Measurements from ENCODE around the gene NUB1.

The NUB1 gene

DNA sequence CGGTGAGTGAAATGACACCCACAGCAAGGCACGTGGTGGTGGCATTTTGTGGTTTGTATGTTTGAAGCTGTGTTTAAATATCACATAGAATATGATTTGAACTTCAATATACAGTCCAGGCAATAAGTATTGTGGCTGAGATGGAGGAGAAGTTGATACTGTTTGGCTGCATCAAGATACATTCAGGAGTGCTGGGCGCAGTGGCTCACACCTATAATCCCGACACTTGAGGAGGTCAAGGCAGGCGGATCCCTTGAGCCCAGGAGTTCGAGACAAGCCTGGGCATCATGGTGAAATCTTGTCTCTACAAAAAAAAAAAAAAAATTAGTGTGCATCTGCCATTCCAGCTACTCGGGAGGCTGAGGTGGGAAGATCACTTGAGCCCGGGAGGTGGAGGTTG is 35.2 kb upstream of the NUB1 start:
- Histone ChIP-seq H3K9me3 (ENCODE audit: control insufficient read depth in 2 of 2, low read length in 2 of 2) (peaks cover 0 to 3% of the 10 kb centered on the region in 2 donors), H3K27me3 (ENCODE audit: control insufficient read depth in 1 of 2, insufficient read depth in 2 of 2, low read length in 2 of 2) (peaks cover 14 to 16% of the 10 kb centered on the region in 2 donors), H3K27ac (ENCODE audit: low read length) (no peak overlapping the region), H3K9ac (ENCODE audit: low read length in 2 of 2) (no peak overlapping the region), H3K36me3 (ENCODE audit: control insufficient read depth in 2 of 2, insufficient read depth in 2 of 2, low read length in 2 of 2) (no peaks in the 10 kb centered on the region), H3K4me1 (ENCODE audit: control insufficient read depth, insufficient read depth, low read length) (peaks cover 4% of the 10 kb centered on the region), H3K4me3 (ENCODE audit: low read length in 2 of 2) (no peak overlapping the region)

DNA sequence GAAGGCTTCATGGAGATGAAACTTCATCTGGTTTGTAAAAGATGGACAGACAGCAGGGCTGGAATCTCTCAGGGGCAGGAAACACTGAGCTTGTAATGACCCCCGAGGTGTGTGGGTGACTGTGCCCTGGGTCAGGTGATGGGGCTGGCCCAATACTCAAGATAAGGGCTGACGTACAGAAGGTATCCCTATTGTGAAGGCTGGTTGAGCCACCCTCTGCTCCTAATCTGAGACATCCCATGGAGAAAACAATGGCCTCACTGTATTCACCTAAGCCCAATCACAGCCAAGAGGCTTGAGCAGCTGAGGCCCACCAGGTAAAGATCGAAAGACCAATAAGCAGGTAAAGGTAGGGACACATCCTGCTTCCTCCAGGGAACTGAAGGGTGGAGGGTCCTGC is 34.8 kb upstream of the NUB1 start:
- Histone ChIP-seq H3K27me3 (ENCODE audit: control insufficient read depth in 1 of 2, insufficient read depth in 2 of 2, low read length in 2 of 2) (peaks cover 15% of the 10 kb centered on the region in 2 donors), H3K27ac (ENCODE audit: low read length) (no peak overlapping the region), H3K36me3 (ENCODE audit: control insufficient read depth in 2 of 2, insufficient read depth in 2 of 2, low read length in 2 of 2) (no peaks in the 10 kb centered on the region), H3K4me3 (ENCODE audit: low read length in 2 of 2) (no peak overlapping the region), H3K9ac (ENCODE audit: low read length in 2 of 2) (no peak overlapping the region), H3K9me3 (ENCODE audit: control insufficient read depth in 2 of 2, low read length in 2 of 2) (peaks cover 0 to 5% of the 10 kb centered on the region in 2 donors), H3K4me1 (ENCODE audit: control insufficient read depth, insufficient read depth, low read length) (peaks cover 4% of the 10 kb centered on the region)

DNA sequence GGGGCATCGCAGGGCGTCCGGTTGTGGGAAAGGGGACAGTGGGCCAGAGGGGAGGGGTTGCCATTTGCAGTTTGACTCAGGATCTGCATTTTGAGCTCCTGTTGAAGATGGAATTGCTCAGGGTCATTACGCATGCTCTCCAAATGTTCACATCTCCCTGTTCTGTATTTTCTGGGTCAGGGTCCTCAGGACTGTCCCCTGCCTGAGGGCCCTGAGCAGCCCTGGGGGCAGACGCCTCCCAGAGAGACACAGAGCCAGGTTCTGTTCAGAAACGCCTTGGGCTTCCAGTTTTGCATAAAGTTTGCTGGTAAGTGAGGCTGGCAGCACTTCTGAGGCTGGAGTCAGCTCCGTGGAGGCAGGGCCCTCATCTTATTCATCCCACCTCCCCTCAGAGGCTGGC is 34.1 kb upstream of the NUB1 start:
- Histone ChIP-seq H3K27me3 (ENCODE audit: control insufficient read depth in 1 of 2, insufficient read depth in 2 of 2, low read length in 2 of 2) (peaks cover 9 to 15% of the 10 kb centered on the region in 2 donors), H3K9ac (ENCODE audit: low read length in 2 of 2) (no peak overlapping the region), H3K27ac (ENCODE audit: low read length) (no peak overlapping the region), H3K4me3 (ENCODE audit: low read length in 2 of 2) (no peak overlapping the region), H3K36me3 (ENCODE audit: control insufficient read depth in 2 of 2, insufficient read depth in 2 of 2, low read length in 2 of 2) (no peaks in the 10 kb centered on the region), H3K9me3 (ENCODE audit: control insufficient read depth in 2 of 2, low read length in 2 of 2) (peaks cover 0 to 5% of the 10 kb centered on the region in 2 donors), H3K4me1 (ENCODE audit: control insufficient read depth, insufficient read depth, low read length) (peaks cover 4% of the 10 kb centered on the region)

DNA sequence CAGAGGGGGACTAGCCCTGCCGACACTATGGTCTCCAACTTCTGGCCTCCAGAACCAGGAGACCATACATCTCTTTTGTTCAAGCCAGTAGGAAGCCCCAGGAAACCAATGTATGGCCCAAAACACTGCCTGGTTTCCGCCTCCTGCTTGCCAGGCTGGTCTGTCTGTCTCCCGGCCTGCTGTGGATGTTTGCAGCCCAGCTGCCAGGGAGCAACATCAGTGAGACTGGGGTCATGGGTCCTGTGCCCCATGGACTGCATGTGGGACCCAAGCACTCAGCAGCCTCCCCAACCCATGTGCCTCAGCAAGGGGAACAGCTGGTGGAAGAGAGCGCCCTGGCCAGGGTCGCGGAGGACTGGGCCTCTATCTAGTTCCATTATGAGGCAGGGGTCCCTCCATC is 33.4 kb upstream of the NUB1 start:
- H3K9me3 ChIP-seq (ENCODE audit: control insufficient read depth in 2 of 2, low read length in 2 of 2), result peaks cover 0 to 5% of the 10 kb centered on the region in 2 donors
- no peaks in the 10 kb centered on the region for H3K36me3 ChIP-seq (ENCODE audit: control insufficient read depth in 2 of 2, insufficient read depth in 2 of 2, low read length in 2 of 2)
- H3K27ac ChIP-seq (ENCODE audit: low read length), result no peak overlapping the region
- peaks cover 8 to 15% of the 10 kb centered on the region in 2 donors for H3K27me3 ChIP-seq (ENCODE audit: control insufficient read depth in 1 of 2, insufficient read depth in 2 of 2, low read length in 2 of 2)
- H3K4me3 ChIP-seq (ENCODE audit: low read length in 2 of 2), result no peak overlapping the region
- peaks cover 4% of the 10 kb centered on the region for H3K4me1 ChIP-seq (ENCODE audit: control insufficient read depth, insufficient read depth, low read length)
- no peak overlapping the region for H3K9ac ChIP-seq (ENCODE audit: low read length in 2 of 2)

DNA sequence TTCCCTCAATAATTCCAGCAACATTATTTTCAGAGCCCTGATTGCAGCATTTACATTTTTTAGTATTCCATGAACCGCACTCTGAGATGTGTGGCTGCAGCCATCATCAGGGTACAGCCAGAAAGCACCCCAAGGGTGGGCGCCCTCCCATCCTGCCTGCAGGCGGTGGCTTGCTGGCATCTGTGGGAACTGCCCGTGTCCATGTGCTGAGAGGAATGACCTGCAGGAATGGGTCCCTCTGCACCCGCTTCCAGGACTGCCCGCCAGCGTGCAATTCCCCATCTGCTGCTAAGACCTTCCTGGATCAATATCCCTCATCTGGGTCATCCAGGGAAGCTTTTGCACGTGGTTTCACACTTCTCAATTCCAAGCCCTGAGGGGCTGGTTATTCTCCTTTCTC is 32.8 kb upstream of the NUB1 start:
- Histone ChIP-seq H3K4me3 (ENCODE audit: low read length in 2 of 2) (no peak overlapping the region), H3K9me3 (ENCODE audit: control insufficient read depth in 2 of 2, low read length in 2 of 2) (peaks cover 0 to 5% of the 10 kb centered on the region in 2 donors), H3K4me1 (ENCODE audit: control insufficient read depth, insufficient read depth, low read length) (peaks cover under 1% of the 10 kb centered on the region), H3K36me3 (ENCODE audit: control insufficient read depth in 2 of 2, insufficient read depth in 2 of 2, low read length in 2 of 2) (no peaks in the 10 kb centered on the region), H3K27me3 (ENCODE audit: control insufficient read depth in 1 of 2, insufficient read depth in 2 of 2, low read length in 2 of 2) (peaks cover 5 to 12% of the 10 kb centered on the region in 2 donors), H3K27ac (ENCODE audit: low read length) (no peak overlapping the region), H3K9ac (ENCODE audit: low read length in 2 of 2) (no peak overlapping the region)

DNA sequence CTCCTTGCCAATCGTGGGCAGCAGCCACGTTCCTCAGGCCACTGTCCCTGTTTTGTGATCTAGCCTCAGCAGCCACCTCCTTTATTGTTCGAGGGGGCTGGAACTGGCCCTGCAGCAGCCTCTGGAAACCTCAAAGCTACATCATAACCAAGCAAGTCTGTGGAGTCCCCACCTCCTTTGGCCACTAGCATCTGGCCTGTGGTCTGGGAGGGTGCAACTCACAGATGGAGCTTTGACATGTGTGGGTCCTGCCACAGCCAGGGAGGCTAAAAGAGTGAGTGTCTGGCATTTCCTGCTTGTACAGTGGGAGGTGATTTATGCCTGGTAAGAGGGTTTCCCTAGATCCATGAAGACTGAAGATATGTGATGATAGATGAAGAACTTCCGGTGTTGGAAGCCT is 32.3 kb upstream of the NUB1 start:
- peaks cover 2% of the 10 kb centered on the region for H3K4me1 ChIP-seq (ENCODE audit: control insufficient read depth, insufficient read depth, low read length)

DNA sequence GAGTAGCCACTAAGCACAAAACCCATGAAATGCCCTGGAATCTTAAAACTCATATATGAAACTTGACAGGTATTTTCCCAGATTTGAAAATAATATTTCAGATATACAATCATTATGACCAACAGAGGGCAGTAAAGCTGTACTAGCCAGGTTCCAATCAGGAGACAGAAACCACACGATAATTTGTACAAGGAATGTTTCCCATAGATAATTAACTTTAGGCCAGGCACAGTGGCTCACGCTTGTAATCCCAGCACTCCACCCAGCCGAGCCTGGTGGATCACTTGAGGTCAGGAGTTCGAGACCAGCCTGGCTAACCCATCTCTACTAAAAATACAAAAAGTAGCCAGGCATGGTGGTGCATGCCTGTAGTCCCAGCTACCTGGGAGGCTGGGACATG is 31.0 kb upstream of the NUB1 start:
- peaks cover 2% of the 10 kb centered on the region for H3K4me1 ChIP-seq (ENCODE audit: control insufficient read depth, insufficient read depth, low read length)
- H3K27ac ChIP-seq (ENCODE audit: low read length), result no peak overlapping the region
- H3K9ac ChIP-seq (ENCODE audit: low read length in 2 of 2), result no peak overlapping the region
- H3K27me3 ChIP-seq (ENCODE audit: control insufficient read depth in 1 of 2, insufficient read depth in 2 of 2, low read length in 2 of 2), result peaks cover 5 to 7% of the 10 kb centered on the region in 2 donors
- H3K9me3 ChIP-seq (ENCODE audit: control insufficient read depth in 2 of 2, low read length in 2 of 2), result peaks cover 0 to 5% of the 10 kb centered on the region in 2 donors
- no peak overlapping the region for H3K4me3 ChIP-seq (ENCODE audit: low read length in 2 of 2)
- H3K36me3 ChIP-seq (ENCODE audit: control insufficient read depth in 2 of 2, insufficient read depth in 2 of 2, low read length in 2 of 2), result no peaks in the 10 kb centered on the region

More for the DNA sequence above, 32.3 kb upstream of the NUB1 start:
- no peaks in the 10 kb centered on the region for H3K36me3 ChIP-seq (ENCODE audit: control insufficient read depth in 2 of 2, insufficient read depth in 2 of 2, low read length in 2 of 2)
- H3K9me3 ChIP-seq (ENCODE audit: control insufficient read depth in 2 of 2, low read length in 2 of 2), result peaks cover 0 to 5% of the 10 kb centered on the region in 2 donors
- no peak overlapping the region for H3K4me3 ChIP-seq (ENCODE audit: low read length in 2 of 2)
- no peak overlapping the region for H3K27ac ChIP-seq (ENCODE audit: low read length)
- peaks cover 7 to 9% of the 10 kb centered on the region in 2 donors for H3K27me3 ChIP-seq (ENCODE audit: control insufficient read depth in 1 of 2, insufficient read depth in 2 of 2, low read length in 2 of 2)
- no peak overlapping the region for H3K9ac ChIP-seq (ENCODE audit: low read length in 2 of 2)

DNA sequence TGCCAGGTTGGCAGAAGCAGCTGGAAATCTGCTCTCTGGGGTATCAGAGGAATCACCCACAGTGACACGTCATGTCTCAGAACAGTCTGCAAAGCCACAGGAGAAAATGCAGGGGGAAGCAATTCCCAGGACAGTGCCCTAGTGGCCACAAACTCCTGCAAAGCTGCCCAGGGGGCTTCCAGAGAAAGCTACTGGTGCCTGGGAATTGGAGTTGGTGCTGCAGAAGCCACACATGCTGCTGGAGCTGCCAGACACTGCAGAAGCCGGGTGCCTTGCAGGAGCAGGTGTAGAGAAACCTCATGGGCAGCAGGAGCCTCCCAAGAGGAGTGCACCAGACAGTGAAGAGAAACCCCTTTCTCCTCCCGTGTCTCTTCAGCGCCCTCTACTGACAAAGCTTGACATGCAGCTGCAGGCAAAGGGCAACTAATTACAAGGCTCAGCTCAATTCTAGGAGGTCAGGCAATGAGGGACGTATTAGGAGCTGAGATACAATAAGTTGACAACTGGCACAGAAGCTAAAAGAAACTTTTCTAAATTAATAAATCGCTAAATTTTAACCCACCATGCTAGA is 30.2 kb upstream of the NUB1 start:
- peaks cover 0 to 5% of the 10 kb centered on the region in 2 donors for H3K9me3 ChIP-seq (ENCODE audit: control insufficient read depth in 2 of 2, low read length in 2 of 2)
- H3K9ac ChIP-seq (ENCODE audit: low read length in 2 of 2), result no peak overlapping the region

DNA sequence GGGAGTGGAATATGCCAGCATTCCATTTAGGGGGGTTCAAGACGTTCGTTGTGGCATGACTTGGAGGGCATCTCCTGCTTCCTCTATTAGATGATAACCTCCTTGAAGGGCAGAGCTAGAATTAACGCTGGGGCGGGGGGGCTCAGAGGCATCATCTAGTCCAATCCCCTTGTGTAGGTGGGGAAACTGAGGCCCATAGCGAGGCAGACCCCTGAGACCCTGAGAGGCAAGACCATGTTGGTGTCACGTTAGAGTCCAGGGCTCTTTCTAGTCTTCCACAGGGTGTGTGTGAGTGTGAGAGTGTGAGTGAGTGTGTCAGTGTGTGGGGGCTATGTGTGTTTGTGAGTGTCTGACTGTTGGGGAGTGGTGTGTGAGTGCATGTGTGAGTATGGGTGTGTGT is 29.3 kb upstream of the NUB1 start:
- H3K9me3 ChIP-seq (ENCODE audit: control insufficient read depth in 2 of 2, low read length in 2 of 2), result peaks cover 0 to 5% of the 10 kb centered on the region in 2 donors
- peaks cover 2% of the 10 kb centered on the region for H3K4me1 ChIP-seq (ENCODE audit: control insufficient read depth, insufficient read depth, low read length)
- H3K4me3 ChIP-seq (ENCODE audit: low read length in 2 of 2), result no peak overlapping the region
- no peak overlapping the region for H3K9ac ChIP-seq (ENCODE audit: low read length in 2 of 2)
- H3K36me3 ChIP-seq (ENCODE audit: control insufficient read depth in 2 of 2, insufficient read depth in 2 of 2, low read length in 2 of 2), result no peaks in the 10 kb centered on the region
- no peak overlapping the region for H3K27ac ChIP-seq (ENCODE audit: low read length)
- peaks cover 5 to 7% of the 10 kb centered on the region in 2 donors for H3K27me3 ChIP-seq (ENCODE audit: control insufficient read depth in 1 of 2, insufficient read depth in 2 of 2, low read length in 2 of 2)

More for the DNA sequence above, 30.2 kb upstream of the NUB1 start:
- Histone ChIP-seq H3K4me1 (ENCODE audit: control insufficient read depth, insufficient read depth, low read length) (peaks cover 2% of the 10 kb centered on the region), H3K36me3 (ENCODE audit: control insufficient read depth in 2 of 2, insufficient read depth in 2 of 2, low read length in 2 of 2) (no peaks in the 10 kb centered on the region), H3K27ac (ENCODE audit: low read length) (no peak overlapping the region), H3K4me3 (ENCODE audit: low read length in 2 of 2) (no peak overlapping the region), H3K27me3 (ENCODE audit: control insufficient read depth in 1 of 2, insufficient read depth in 2 of 2, low read length in 2 of 2) (peaks cover 5 to 7% of the 10 kb centered on the region in 2 donors)

DNA sequence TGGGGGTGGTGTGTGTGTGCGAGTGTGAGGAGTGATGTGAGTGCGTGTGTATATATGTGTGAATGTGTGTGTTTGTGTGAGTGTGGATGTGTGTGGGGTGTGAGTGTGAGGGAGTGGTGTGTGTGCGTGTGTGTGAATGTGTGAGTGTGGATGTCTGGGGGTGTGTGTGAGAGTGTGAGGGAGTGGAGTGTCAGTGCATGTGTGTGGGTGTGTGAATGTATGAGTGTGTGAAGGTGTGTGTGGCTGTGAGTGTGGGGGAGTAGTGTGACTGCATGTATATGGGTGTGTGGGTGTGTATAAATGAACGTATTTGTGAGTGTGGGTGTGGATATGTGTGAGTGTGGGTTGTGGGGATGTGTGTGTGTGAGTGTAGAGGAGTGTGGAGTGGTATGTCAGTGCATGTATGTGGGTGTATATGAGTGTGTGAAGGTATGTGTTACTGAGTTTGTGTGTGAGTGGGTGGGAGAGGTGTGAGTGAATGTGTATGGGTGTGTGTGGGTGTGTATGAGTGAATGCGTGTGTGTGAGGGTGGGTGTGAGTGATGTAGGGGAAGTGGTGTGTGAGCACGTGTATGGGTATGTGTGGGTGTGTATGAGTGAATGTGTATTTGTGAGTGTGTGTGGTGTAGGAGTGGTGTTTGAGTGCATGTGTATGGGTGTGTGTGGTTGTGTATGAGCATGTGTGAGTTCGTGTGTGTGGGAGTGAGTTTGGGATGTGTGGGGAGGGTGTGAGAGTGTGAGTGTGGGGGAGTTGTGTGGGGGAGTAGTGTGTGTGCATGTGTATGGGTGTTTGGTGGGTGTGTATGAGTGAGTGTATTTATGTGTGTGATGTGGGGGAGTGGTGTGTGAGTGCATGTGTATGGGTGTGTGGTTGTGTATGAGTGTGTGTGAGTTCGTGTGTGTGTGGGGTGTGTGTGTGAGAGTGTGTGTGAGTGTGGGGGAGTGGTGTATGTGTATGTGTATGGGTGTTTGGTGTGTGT is 28.5 kb upstream of the NUB1 start:
- Histone ChIP-seq H3K9me3 (ENCODE audit: control insufficient read depth in 2 of 2, low read length in 2 of 2) (peaks cover 0 to 5% of the 10 kb centered on the region in 2 donors), H3K9ac (ENCODE audit: low read length in 2 of 2) (no peak overlapping the region), H3K27ac (ENCODE audit: low read length) (no peak overlapping the region), H3K4me1 (ENCODE audit: control insufficient read depth, insufficient read depth, low read length) (peaks cover 2% of the 10 kb centered on the region), H3K27me3 (ENCODE audit: control insufficient read depth in 1 of 2, insufficient read depth in 2 of 2, low read length in 2 of 2) (peaks cover 5 to 7% of the 10 kb centered on the region in 2 donors), H3K4me3 (ENCODE audit: low read length in 2 of 2) (no peak overlapping the region), H3K36me3 (ENCODE audit: control insufficient read depth in 2 of 2, insufficient read depth in 2 of 2, low read length in 2 of 2) (no peaks in the 10 kb centered on the region)

Data from stomach smooth muscle (tissue), 2 donors.